GM19397 (cell line): ENCODE data around the gene UNC119B.

ENCODE experiments used
- ATAC-seq: cut with Tn5 transposase; IDR thresholded peaks from one replicate; pipeline ENCODE4 v1.9.1; 2021; ENCODE audit warnings: mild to moderate bottlenecking, moderate library complexity; ENCODE audit not compliant: unreplicated experiment

Gene UNC119B

GRCh38 chr12:120687578-120688289 lies 22.5 kb upstream of the UNC119B start:
- ATAC-seq: no peak

- ATAC-seq: no peak
These were observed 21.7 kb upstream of the UNC119B start for GRCh38 chr12:120688527-120689071.

- no peak for ATAC-seq
These were observed 20.7 kb upstream of the UNC119B start for GRCh38 chr12:120689397-120690082.

- ATAC-seq: no peak
These were observed 20.2 kb upstream of the UNC119B start for GRCh38 chr12:120690083-120690450.

GRCh38 chr12:120690978-120691377 lies 19.3 kb upstream of the UNC119B start:
- ATAC-seq: no peak

GRCh38 chr12:120692524-120693033 lies 17.7 kb upstream of the UNC119B start:
- no peak for ATAC-seq

- no peak for ATAC-seq
These were observed 16.4 kb upstream of the UNC119B start for GRCh38 chr12:120693848-120694247.

GRCh38 chr12:120696626-120697025 lies 13.6 kb upstream of the UNC119B start:
- ATAC-seq: no peak

GRCh38 chr12:120697344-120697743 lies 12.9 kb upstream of the UNC119B start:
- ATAC-seq: no peak

GRCh38 chr12:120698665-120699064 lies 11.6 kb upstream of the UNC119B start:
- no peak for ATAC-seq

GRCh38 chr12:120699553-120699952 lies 10.7 kb upstream of the UNC119B start:
- no peak for ATAC-seq

- ATAC-seq: no peak
These were observed 9.4 kb upstream of the UNC119B start for GRCh38 chr12:120700886-120701285.

GRCh38 chr12:120702637-120703036 lies 7.6 kb upstream of the UNC119B start:
- no peak for ATAC-seq

GRCh38 chr12:120703311-120703942 lies 6.8 kb upstream of the UNC119B start:
- no peak for ATAC-seq

- ATAC-seq: no peak
These were observed 4.6 kb upstream of the UNC119B start for GRCh38 chr12:120705618-120706017.

- no peak for ATAC-seq
These were observed 4.2 kb upstream of the UNC119B start for GRCh38 chr12:120706029-120706428.

- no peak for ATAC-seq
These were observed 1.6 kb upstream of the UNC119B start for GRCh38 chr12:120708651-120709050.

- peak; percentile 38 for ATAC-seq
These were observed 593 bp downstream of the UNC119B start for GRCh38 chr12:120710805-120711296.

- no peak for ATAC-seq
These were observed 1.2 kb downstream of the UNC119B start for GRCh38 chr12:120711411-120711810.

GRCh38 chr12:120712610-120713009 lies 2.4 kb downstream of the UNC119B start:
- no peak for ATAC-seq

- ATAC-seq: no peak
These were observed 3.7 kb downstream of the UNC119B start for GRCh38 chr12:120713861-120714482.
